ENCODE data around the gene VAMP8.
"Not testable (repeated sequence)": the region's sequence is repeated elsewhere in the genome, so short reads cannot be mapped to it uniquely, and the experiment has no call there.

VAMP8 gene

DNA sequence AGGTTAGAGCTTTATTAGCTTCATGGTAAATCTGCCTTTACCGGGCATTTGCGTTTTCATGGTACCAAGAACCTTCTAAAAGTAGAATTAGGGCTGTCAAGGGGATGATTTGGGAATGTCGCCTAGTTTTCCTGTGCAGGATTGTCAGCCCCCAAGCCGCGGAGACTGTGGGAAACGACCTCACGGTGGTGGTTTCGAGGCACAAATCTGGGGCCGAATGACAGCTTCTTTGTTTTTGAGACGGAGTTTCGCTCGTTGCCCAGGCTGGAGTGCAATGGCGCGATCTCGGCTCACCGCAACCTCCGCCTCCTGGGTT is 38.0 kb downstream of the VAMP8 start:
- no peak for DNase-seq (ENCODE audit: low read depth in 2 of 2, low spot score in 1 of 2)

DNA sequence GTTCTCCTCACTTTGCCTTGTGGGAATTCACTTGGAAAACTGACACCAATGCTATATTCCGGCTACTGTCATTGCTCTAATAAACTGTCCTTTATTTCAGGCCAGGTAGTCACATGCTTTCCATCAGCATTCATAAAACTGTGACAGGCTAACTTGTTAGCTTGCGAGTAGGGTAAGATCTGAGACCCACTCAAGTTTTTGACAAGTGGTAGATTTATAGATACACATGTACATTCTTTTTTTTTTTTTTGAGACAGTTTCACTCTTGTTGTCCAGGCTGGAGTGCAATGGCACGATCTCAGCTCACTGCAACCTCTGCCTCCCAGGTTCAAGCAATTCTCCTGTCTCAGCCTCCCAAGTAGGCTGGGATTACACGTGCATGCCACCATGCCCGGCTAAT is 40.3 kb downstream of the VAMP8 start:
- DNase-seq (ENCODE audit: low read depth in 2 of 2, low spot score in 1 of 2) = not testable (repeated sequence)

DNA sequence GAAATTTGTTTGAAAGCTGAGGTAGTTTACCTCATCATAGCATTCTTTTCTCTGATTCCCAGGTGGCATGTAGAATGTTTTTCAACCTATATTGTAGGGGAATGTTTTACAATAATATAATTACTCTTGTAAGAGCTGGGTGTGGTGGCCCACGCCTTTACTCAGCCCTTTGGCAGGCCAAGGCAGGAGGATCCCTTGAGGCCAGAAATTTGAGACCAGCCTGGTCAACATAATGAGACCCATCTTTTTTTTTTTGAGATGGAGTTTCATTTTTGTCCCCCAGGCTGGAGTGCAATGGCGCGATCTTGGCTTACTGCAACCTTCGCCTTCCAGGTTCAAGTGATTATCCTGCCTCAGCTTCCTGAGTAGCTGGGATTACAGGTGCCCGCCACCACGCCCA is 42.2 kb downstream of the VAMP8 start:
- DNase-seq (ENCODE audit: low read depth in 2 of 2, low spot score in 1 of 2) = no peak

DNA sequence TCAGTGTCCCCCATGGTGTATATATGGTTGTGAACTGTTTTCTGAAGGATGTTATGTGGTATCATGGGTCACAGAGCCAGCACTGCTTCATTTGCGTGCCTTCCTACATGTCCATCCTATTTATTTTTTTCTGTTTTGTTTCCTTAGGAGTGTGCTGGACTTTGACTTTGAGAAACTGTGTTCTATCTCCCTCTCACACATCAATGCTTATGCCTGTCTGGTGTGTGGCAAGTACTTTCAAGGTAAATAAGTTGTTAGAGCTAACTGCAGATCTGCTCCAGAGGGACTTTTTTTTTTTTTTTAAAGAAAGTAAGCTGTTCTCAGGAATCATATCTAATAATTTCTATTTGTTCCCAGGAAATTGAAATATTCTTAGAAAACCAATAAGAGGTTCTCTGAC is 44.0 kb downstream of the VAMP8 start:
- DNase-seq (ENCODE audit: low read depth in 2 of 2, low spot score in 1 of 2) = no peak

DNA sequence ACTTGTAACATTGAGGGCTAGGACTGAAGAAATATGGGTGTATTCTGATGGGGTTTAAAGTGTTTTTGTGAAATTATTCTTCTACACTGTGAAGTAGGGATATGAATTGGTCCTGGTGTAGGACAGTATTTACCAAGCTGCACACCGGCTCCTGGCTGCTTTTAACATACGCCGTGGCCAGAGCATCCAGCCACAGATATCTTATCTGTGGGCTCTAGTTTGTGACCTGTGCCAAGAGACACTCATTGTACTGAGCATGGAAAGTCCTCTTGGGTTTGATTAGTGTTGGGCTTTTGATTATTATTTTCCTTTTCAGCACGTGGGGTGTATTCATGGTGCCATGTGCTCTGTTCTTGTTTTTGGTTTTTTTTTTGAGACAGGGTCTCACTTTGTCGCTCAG is 46.6 kb downstream of the VAMP8 start:
- no peak for DNase-seq (ENCODE audit: low read depth in 2 of 2, low spot score in 1 of 2)

DNA sequence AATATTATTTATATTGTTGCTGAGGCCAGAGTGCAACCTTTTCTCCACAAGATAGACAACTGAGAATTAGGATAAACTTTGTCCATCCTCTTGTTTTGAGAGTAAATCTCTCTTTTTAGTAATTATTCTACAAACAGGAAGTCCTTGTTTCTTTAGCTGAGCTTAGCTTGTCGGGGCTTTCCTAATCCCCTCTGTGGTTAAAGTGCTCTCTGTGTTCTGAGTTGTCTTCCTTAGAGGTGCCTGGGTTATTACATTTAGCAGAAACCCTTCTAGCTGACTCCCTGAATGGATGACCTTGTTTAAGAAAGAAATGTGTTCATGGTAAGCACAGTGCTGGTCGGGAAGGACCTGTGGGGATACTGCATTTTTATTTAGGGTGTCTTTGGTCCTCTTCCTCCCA is 51.3 kb downstream of the VAMP8 start:
- no peak for DNase-seq (ENCODE audit: low read depth in 2 of 2, low spot score in 1 of 2)

DNA sequence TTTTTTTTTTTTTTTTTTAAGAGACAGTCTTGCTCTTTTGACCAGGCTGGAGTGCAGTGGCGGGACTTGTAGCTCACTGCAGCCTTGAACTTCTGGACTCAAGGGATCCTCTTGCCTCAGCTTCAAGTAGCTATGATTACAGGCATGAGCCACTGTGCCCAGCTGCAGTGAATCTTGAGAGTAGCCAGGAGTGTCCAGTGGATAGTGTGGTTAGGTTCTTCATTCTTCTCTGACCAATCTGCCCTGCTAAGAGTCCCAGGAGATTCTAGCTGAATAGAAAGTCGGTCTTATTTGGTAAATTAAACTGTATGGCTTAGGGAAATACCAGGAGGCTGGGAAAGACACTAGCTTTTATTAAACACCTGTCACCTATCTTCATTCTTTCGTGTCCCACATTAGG is 53.9 kb downstream of the VAMP8 start:
- DNase-seq (ENCODE audit: low read depth in 2 of 2, low spot score in 1 of 2) = no peak

Measured in stimulated activated CD8-positive, alpha-beta memory T cell treated with anti-CD3 and anti-CD28 coated beads, Interleukin-4, amount 100 ng/mL, for 1 hour (primary cell).